Fibroblast of lung (primary cell): ENCODE results near the gene IRGC. TPM values are rescaled to one million over a fixed set of nuclear protein-coding genes. Genes with fewer than 3 reads are reported as not detected.

Experiments used
- DNase-seq, 2 donors: peaks; one replicate each; pipeline versions ENCODE4 v3.0.0 to v3.0.0-alpha.2; 2010; ENCODE audit warnings: low read depth in 2 of 2
- H2AFZ ChIP-seq: 2 replicates; pipeline ENCODE4 v1.5.1; 2012; ENCODE audit warnings: low read length, control low read depth, inconsistent platforms
- H3K27ac ChIP-seq: 2 replicates; pipeline ENCODE4 v1.5.1; 2011; ENCODE audit warnings: low read length, control low read depth; ENCODE audit not compliant: insufficient read depth
- H3K27me3 ChIP-seq: 2 replicates; pipeline ENCODE4 v1.5.1; 2011; ENCODE audit warnings: mild to moderate bottlenecking, low read length; ENCODE audit not compliant: control insufficient read depth, insufficient read depth
- H3K36me3 ChIP-seq: 2 replicates; pipeline ENCODE4 v1.5.1; 2011; ENCODE audit warnings: low read length; ENCODE audit not compliant: control insufficient read depth, insufficient read depth
- H3K4me1 ChIP-seq: 2 replicates; pipeline ENCODE4 v1.5.1; 2011; ENCODE audit warnings: low read length; ENCODE audit not compliant: control insufficient read depth, insufficient read depth; ENCODE audit errors: extremely low read depth
- H3K4me2 ChIP-seq: 2 replicates; pipeline ENCODE4 v1.5.1; 2011; ENCODE audit warnings: low read length, control low read depth; ENCODE audit not compliant: insufficient read depth; ENCODE audit errors: extremely low read depth
- H3K4me3 ChIP-seq, 4 experiments: fragments of 200-600 bp in 1 of 4; sonication (generic) in 1 of 4; replicated peaks in 1 of 4; 2 replicates each; pipeline ENCODE4 v1.5.1; 2011 to 2016; ENCODE audit warnings: low read length in 4 of 4, low read depth in 3 of 4, mild to moderate bottlenecking in 3 of 4, control low read depth in 2 of 4, inconsistent platforms in 1 of 4, mixed read lengths in 1 of 4; ENCODE audit not compliant: insufficient read depth in 1 of 4; ENCODE audit errors: control extremely low read depth in 1 of 4
- H3K79me2 ChIP-seq: 2 replicates; pipeline ENCODE4 v1.5.1; 2012; ENCODE audit warnings: mild to moderate bottlenecking, low read length, inconsistent platforms; ENCODE audit not compliant: control insufficient read depth, insufficient read depth
- H3K9ac ChIP-seq: 2 replicates; pipeline ENCODE4 v1.5.1; 2011; ENCODE audit warnings: mild to moderate bottlenecking, low read length, control low read depth; ENCODE audit not compliant: insufficient read depth
- H3K9me3 ChIP-seq: 2 replicates; pipeline ENCODE4 v1.5.1; 2012; ENCODE audit warnings: low read depth, low read length; ENCODE audit not compliant: control insufficient read depth, insufficient read depth
- H4K20me1 ChIP-seq: 2 replicates; pipeline ENCODE4 v1.5.1; 2011; ENCODE audit warnings: low read length; ENCODE audit not compliant: control insufficient read depth, insufficient read depth; ENCODE audit errors: extremely low read depth
- EZH2 ChIP-seq: IDR thresholded peaks from 2 replicates; pipeline ENCODE4 v1.5.1; 2012; ENCODE audit warnings: low read length, control low read depth, mild to moderate bottlenecking; ENCODE audit errors: missing control alignments
- polyA plus RNA-seq, 2 donors: library from polyadenylated mRNA; depleted of rRNA in 1 of 2; stranded (reverse) in 1 of 2; unstranded in 1 of 2; fragments of >200 nt; gene quantifications; 2 replicates each; pipeline ENCODE4 v1.2.1, GENCODE V29; 2011 to 2012; ENCODE audit warnings: missing spikeins in 1 of 2
- total RNA-seq: library from RNA; depleted of rRNA; stranded (reverse); fragments of >200 nt; gene quantifications from 2 replicates; pipeline ENCODE4 v1.2.1, GENCODE V29; 2014
- TF ChIP-seq, protein P1 (sequence below), 2 donors: IDR thresholded peaks in 1 of 2; conservative IDR thresholded peaks in 1 of 2; 1 replicate in 1 of 2; 2 replicates in 1 of 2; pipeline ENCODE4 v1.5.1; 2011 to 2012; ENCODE audit warnings: low read length in 2 of 2, control low read depth in 1 of 2, inconsistent platforms in 1 of 2, low read depth in 1 of 2, mild to moderate bottlenecking in 1 of 2

IRGC gene
- total and polyA plus RNA-seq, 2 donors (not counting 1 experiment from before 2014, with no cell fraction given) = not detected

DNA sequence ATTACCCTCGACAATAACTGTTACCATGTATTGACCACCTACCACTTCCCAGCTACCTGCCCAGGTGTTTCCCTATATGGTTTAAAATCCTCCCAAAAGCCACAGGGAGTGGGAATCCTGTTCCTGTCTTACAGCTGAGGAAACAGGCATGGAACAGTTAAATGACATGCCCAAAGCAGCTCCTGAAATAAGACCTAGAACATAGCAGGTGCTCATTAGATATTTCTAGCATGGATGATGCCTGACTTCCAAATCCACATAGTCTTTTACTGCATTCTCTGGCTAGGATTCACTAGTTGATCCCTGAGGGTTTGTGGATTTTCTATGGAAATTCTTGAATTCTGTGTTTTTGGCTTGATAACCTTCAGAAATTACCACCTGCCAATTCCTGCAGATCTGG lies 51.9 kb downstream of the IRGC start:
- no peak for DNase-seq
- H4K20me1 ChIP-seq = no peaks in the 10 kb centered on the region
- H2AFZ ChIP-seq = no peak overlapping the region
- no peaks in the 10 kb centered on the region for H3K36me3 ChIP-seq
- H3K9ac ChIP-seq = no peak overlapping the region
- H3K4me1 ChIP-seq = peaks cover 16% of the 10 kb centered on the region
- no peaks in the 10 kb centered on the region for H3K9me3 ChIP-seq
- H3K4me3 ChIP-seq = no peak overlapping the region
- no peak overlapping the region for H3K27ac ChIP-seq
- H3K4me2 ChIP-seq = no peak overlapping the region
- H3K27me3 ChIP-seq = no peaks in the 10 kb centered on the region
- no peaks in the 10 kb centered on the region for H3K79me2 ChIP-seq
- TF ChIP-seq, protein P1, sequence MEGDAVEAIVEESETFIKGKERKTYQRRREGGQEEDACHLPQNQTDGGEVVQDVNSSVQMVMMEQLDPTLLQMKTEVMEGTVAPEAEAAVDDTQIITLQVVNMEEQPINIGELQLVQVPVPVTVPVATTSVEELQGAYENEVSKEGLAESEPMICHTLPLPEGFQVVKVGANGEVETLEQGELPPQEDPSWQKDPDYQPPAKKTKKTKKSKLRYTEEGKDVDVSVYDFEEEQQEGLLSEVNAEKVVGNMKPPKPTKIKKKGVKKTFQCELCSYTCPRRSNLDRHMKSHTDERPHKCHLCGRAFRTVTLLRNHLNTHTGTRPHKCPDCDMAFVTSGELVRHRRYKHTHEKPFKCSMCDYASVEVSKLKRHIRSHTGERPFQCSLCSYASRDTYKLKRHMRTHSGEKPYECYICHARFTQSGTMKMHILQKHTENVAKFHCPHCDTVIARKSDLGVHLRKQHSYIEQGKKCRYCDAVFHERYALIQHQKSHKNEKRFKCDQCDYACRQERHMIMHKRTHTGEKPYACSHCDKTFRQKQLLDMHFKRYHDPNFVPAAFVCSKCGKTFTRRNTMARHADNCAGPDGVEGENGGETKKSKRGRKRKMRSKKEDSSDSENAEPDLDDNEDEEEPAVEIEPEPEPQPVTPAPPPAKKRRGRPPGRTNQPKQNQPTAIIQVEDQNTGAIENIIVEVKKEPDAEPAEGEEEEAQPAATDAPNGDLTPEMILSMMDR (conservative IDR thresholded peaks at IDR 0.05 in 1 of 2, IDR thresholded peaks at IDR 0.05 in 1 of 2; ENCODE audit: low read depth in 1 of 2, low read length in 2 of 2) = no peak
- TF ChIP-seq EZH2 = no peak

DNA sequence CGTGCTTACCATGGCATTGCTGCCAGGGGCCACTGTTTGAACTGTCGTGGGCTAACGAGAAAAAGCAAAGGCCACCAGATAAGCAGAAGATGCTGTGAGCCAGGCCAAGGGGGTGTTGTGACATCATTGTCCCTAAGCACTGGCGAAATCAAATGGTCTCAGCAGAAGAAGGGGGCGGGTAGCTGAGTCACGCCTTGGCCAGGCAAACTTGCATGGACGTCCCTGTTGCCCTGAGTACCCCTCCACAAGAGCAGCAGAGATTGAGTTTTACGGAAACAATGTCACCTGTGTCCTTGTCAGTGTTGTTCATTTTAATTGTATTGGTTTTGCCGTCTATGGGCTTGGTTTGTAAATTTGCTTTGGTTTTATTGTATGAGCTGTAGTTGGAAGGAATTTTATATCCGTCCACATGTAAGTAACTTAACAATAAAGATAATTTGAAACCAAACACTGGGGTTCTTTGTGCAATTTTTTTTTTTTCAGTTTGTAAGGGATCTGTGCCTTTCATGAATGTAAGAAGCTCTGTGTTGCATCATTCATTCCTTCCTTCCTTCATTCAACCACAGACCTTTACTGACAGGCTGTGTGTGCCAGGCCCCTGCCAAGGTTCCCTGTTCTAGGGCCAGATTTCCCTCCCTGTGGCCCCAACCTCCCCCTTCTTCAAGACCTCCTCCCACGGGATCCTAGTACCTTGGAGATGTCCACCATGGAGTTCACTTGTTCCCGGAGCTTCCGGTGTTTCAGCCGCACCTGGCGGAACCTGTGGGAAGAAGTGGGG lies 52.6 kb downstream of the IRGC start:
- Histone ChIP-seq H3K4me3 (no peak overlapping the region), H3K79me2 (no peaks in the 10 kb centered on the region), H3K4me2 (no peak overlapping the region), H3K27ac (no peak overlapping the region), H3K9me3 (no peaks in the 10 kb centered on the region), H3K9ac (no peak overlapping the region), H3K36me3 (no peaks in the 10 kb centered on the region), H3K4me1 (peaks cover 12% of the 10 kb centered on the region), H3K27me3 (peaks cover 2% of the 10 kb centered on the region), H4K20me1 (no peaks in the 10 kb centered on the region), H2AFZ (no peak overlapping the region)
- TF ChIP-seq, protein P1 (conservative IDR thresholded peaks at IDR 0.05 in 1 of 2, IDR thresholded peaks at IDR 0.05 in 1 of 2; ENCODE audit: low read depth in 1 of 2, low read length in 2 of 2) = no peak
- TF ChIP-seq EZH2 = no peak
- DNase-seq = no peak

DNA sequence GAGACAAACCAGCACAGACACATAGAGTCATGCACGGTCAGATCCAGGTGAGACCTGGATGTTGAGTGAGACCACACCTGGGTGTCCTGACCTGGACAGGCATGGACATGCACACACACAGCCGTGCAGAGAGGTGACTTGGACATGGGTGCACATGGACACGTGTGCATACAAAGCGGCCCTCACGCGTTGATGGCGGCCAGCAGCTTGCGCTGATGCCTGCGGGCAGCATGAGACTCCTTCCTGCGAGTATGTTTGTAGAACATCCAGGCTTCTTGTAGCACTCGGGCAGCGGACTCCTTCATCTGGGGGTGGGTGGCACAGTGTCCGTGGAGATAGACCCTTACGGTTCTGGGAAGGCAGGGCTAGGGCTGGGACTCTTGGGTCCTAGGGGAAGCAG lies 53.4 kb downstream of the IRGC start:
- no peak overlapping the region for H2AFZ ChIP-seq
- H3K27me3 ChIP-seq = peaks cover 2% of the 10 kb centered on the region
- no peaks in the 10 kb centered on the region for H3K9me3 ChIP-seq
- H3K27ac ChIP-seq = no peak overlapping the region
- H4K20me1 ChIP-seq = no peaks in the 10 kb centered on the region
- no peak overlapping the region for H3K4me3 ChIP-seq
- no peaks in the 10 kb centered on the region for H3K79me2 ChIP-seq
- TF ChIP-seq, protein P1 (conservative IDR thresholded peaks at IDR 0.05 in 1 of 2, IDR thresholded peaks at IDR 0.05 in 1 of 2; ENCODE audit: low read depth in 1 of 2, low read length in 2 of 2) = no peak
- TF ChIP-seq EZH2 = no peak
- H3K4me2 ChIP-seq = no peak overlapping the region
- H3K9ac ChIP-seq = no peak overlapping the region
- no peaks in the 10 kb centered on the region for H3K36me3 ChIP-seq
- no peak for DNase-seq
- H3K4me1 ChIP-seq = peaks cover 7% of the 10 kb centered on the region

Other genes with a start within 250 kb of the IRGC start
- 22.3 and 35.8 TPM in 2 replicates for gene PHLDB3, start 211.3 kb upstream of the IRGC start, total RNA-seq
- 1.8 and 4.4 TPM in 2 replicates for gene PHLDB3, start 211.3 kb upstream of the IRGC start, polyA plus RNA-seq
- 86.0 and 112 TPM in 2 replicates for gene ETHE1, start 188.9 kb upstream of the IRGC start, total RNA-seq
- gene ETHE1, start 188.9 kb upstream of the IRGC start, polyA plus RNA-seq = 65.2 and 129 TPM in 2 replicates
- gene ZNF575, start 182.9 kb upstream of the IRGC start, total RNA-seq = 0.26 and 0.33 TPM in 2 replicates
- gene ZNF575, start 182.9 kb upstream of the IRGC start, polyA plus RNA-seq = 0.27 TPM in 2 replicates
- gene XRCC1, start 140.5 kb upstream of the IRGC start, total RNA-seq = 13.6 and 14.5 TPM in 2 replicates
- 8.6 and 17.5 TPM in 2 replicates for gene XRCC1, start 140.5 kb upstream of the IRGC start, polyA plus RNA-seq
- 7.2 and 14.7 TPM in 2 replicates for gene PINLYP, start 140.3 kb upstream of the IRGC start, total RNA-seq
- gene PINLYP, start 140.3 kb upstream of the IRGC start, polyA plus RNA-seq = 5.1 TPM in 2 replicates
- 11.6 and 12.2 TPM in 2 replicates for gene IRGQ, start 119.9 kb upstream of the IRGC start, total RNA-seq
- gene IRGQ, start 119.9 kb upstream of the IRGC start, polyA plus RNA-seq = 11.7 TPM in 2 replicates
- 8.7 and 9.7 TPM in 2 replicates for gene ZNF576, start 119.5 kb upstream of the IRGC start, total RNA-seq
- 7.0 and 10.3 TPM in 2 replicates for gene ZNF576, start 119.5 kb upstream of the IRGC start, polyA plus RNA-seq
- under 0.01 TPM in 1 of 2 replicates, not detected in the other for gene SRRM5, start 104.0 kb upstream of the IRGC start, total RNA-seq
- 0.03 and 0.06 TPM in 2 replicates for gene SRRM5, start 104.0 kb upstream of the IRGC start, polyA plus RNA-seq
- 38.5 and 43.9 TPM in 2 replicates for gene ZNF428, start 96.4 kb upstream of the IRGC start, total RNA-seq
- gene ZNF428, start 96.4 kb upstream of the IRGC start, polyA plus RNA-seq = 14.0 and 17.2 TPM in 2 replicates
- 1.5 and 2.1 TPM in 2 replicates for gene CADM4, start 76.2 kb upstream of the IRGC start, total RNA-seq
- 0.49 and 1.5 TPM in 2 replicates for gene CADM4, start 76.2 kb upstream of the IRGC start, polyA plus RNA-seq
- gene PLAUR, start 45.9 kb upstream of the IRGC start, total RNA-seq = 31.1 and 48.1 TPM in 2 replicates
- gene PLAUR, start 45.9 kb upstream of the IRGC start, polyA plus RNA-seq = 64.6 and 83.9 TPM in 2 replicates
- 5.9 and 6.1 TPM in 2 replicates for gene SMG9, start 38.9 kb downstream of the IRGC start, total RNA-seq
- 6.0 and 10.2 TPM in 2 replicates for gene SMG9, start 38.9 kb downstream of the IRGC start, polyA plus RNA-seq
- gene KCNN4, start 64.9 kb downstream of the IRGC start, total RNA-seq = 0.26 and 0.83 TPM in 2 replicates
- gene KCNN4, start 64.9 kb downstream of the IRGC start, polyA plus RNA-seq = 0.41 and 0.53 TPM in 2 replicates
- gene LYPD5, start 86.4 kb downstream of the IRGC start, total RNA-seq = 0.50 and 1.0 TPM in 2 replicates
- 0.12 and 0.37 TPM in 2 replicates for gene LYPD5, start 86.4 kb downstream of the IRGC start, polyA plus RNA-seq
- gene ZNF283, start 111.2 kb downstream of the IRGC start, total RNA-seq = 12.8 and 15.2 TPM in 2 replicates
- gene ZNF283, start 111.2 kb downstream of the IRGC start, polyA plus RNA-seq = 3.5 and 5.8 TPM in 2 replicates
- 5.3 and 5.9 TPM in 2 replicates for gene ZNF404, start 167.9 kb downstream of the IRGC start, total RNA-seq
- gene ZNF404, start 167.9 kb downstream of the IRGC start, polyA plus RNA-seq = 2.0 and 3.8 TPM in 2 replicates
- 18.5 and 22.1 TPM in 2 replicates for gene ZNF45, start 219.2 kb downstream of the IRGC start, total RNA-seq
- gene ZNF45, start 219.2 kb downstream of the IRGC start, polyA plus RNA-seq = 11.6 and 13.2 TPM in 2 replicates
- gene ZNF221, start 235.2 kb downstream of the IRGC start, total RNA-seq = 8.5 and 15.2 TPM in 2 replicates
- gene ZNF221, start 235.2 kb downstream of the IRGC start, polyA plus RNA-seq = 2.3 and 2.4 TPM in 2 replicates